CD4-positive, alpha-beta T cell treated with Interferon gamma for 1 hour (primary cell): ENCODE data around the gene TGFA.
A peak's percentile ranks its signal among the peaks of the same experiment; 100 is the strongest.

Experiments used
- DNase-seq: peaks from one replicate; pipeline ENCODE4 v3.0.0-alpha.2; 2020

TGFA gene

GRCh38 chr2:70553584-70554337, at the start of gene TGFA:
Gene TGFA, minus strand, starts transcription at chr2:70553826. Its CDS starts 59 bp downstream, at chr2:70553767.
- peak; percentile 72 for DNase-seq

DNA sequence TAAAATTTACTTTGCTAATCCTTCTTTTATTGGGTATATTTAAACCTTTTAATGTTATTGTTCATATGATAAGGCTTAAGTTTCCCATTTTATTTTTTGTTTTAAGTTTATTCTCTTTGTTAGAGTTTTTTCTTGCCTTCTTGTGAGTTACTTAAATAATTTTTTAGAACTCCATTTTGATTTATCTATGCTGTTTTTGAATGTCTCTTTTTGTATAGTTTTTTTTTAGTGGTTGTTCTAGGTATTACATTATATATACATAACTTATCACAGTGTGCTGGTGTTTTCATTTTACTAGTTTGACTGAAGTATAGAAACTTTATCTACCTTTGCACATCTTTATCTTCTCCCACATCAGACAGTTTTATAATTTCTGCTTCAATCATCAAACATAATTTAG, 49.4 kb upstream of the TGFA start:
- DNase-seq, result no peak

- no peak for DNase-seq
Measured at GRCh38 chr2:70598197-70598596, 44.6 kb upstream of the TGFA start.

GRCh38 chr2:70596739-70597138, 43.1 kb upstream of the TGFA start:
- no peak for DNase-seq

GRCh38 chr2:70596293-70596692, 42.7 kb upstream of the TGFA start:
- DNase-seq, result no peak

DNA sequence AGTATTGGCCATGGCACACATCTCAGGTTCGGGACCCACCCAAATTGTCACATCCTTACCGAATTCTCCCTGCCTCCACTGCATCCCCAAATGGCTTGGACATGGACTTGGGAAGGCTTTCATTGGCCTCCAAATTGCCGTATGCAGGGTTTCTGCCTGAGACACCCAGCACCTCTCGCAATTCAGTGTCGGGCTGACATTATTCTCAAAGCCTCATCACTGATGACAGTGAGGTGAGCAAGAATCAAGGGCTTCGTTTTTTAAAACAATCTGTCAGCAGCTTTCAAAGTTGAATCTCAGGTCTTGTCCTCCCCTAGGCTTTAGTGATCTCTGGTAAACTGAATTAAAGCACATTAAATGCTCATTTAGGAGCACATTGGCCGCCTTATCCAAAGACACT, 29.5 kb upstream of the TGFA start:
- DNase-seq, result no peak

GRCh38 chr2:70580352-70580751, 26.7 kb upstream of the TGFA start:
- no peak for DNase-seq

- no peak for DNase-seq
Measured at GRCh38 chr2:70574618-70575017, 21.0 kb upstream of the TGFA start.

GRCh38 chr2:70574109-70574508, 20.5 kb upstream of the TGFA start:
- DNase-seq, result no peak

- DNase-seq, result no peak
Measured at GRCh38 chr2:70570041-70570661, 16.5 kb upstream of the TGFA start.

DNA sequence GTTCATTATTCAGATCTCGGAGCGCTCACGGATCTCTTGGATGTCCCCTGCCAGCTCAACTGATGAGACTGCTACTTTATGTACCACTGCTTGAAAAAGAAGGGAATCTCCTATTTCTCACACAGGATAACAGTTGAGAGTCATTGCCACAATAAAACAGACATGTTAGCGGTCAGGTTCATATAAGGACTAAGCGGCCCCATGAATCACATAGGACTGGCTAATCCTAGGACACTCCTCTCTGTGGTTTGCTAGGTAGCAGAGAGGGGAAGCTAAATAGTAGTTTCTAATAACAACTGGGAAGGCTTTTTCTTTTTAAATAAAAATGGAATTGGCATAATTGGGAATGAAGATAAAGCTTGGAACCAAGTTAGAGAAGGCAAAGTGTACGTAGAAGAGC, 15.9 kb upstream of the TGFA start:
- DNase-seq, result no peak

- no peak for DNase-seq
Measured at GRCh38 chr2:70566906-70567305, 13.3 kb upstream of the TGFA start.

- no peak for DNase-seq
Measured at GRCh38 chr2:70566464-70566863, 12.8 kb upstream of the TGFA start.

- no peak for DNase-seq
Measured at GRCh38 chr2:70565039-70565731, 11.6 kb upstream of the TGFA start.

- DNase-seq, result no peak
Measured at GRCh38 chr2:70561893-70562292, 8.3 kb upstream of the TGFA start.

DNA sequence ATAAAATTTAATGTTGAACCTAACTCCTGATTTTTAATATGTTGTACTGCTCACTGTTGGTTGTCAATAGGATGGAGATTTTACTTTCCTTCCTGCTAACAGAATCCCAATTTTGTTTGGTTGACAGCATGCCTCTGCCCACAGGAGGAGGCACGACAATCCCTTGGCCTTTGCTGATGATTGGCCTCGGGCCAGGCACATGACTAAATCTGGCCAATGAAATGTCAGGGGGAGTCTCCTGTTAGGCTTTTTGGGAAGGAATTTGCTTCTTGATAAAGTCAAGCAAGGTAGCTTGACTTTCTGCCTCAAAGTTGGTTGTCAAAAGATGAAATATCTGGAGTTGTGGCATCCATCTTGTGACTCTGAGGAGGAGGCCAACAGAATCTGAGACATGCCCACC, 6.8 kb upstream of the TGFA start:
- DNase-seq, result no peak

DNA sequence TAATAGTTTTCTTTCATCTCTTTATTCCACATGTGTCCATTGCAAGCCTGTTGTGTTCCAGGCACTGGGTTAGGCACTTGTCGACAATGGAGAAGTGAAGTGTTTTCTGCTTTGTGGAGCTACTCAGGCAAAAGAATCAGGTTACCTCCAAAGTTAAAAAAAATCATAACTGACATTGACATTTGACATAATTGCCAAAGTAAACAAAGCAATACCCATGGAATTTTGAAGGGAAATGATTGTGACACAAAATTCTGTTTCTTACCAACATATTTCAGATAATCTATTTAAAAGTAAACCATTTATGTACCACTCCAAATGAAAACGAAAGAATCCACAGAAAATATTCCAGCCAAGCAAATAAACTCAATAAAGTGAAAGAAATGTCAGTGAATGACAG, 6.4 kb upstream of the TGFA start:
- DNase-seq, result no peak

- no peak for DNase-seq
Measured at GRCh38 chr2:70558195-70558808, 4.7 kb upstream of the TGFA start.

GRCh38 chr2:70557171-70557838, 3.7 kb upstream of the TGFA start:
- DNase-seq, result no peak

- DNase-seq, result no peak
Measured at GRCh38 chr2:70556608-70557007, 3.0 kb upstream of the TGFA start.

GRCh38 chr2:70554338-70554892, 789 bp upstream of the TGFA start:
- DNase-seq, result no peak

- no peak for DNase-seq
Measured at GRCh38 chr2:70553334-70553583, 367 bp downstream of the TGFA start.
